Astrocyte (in vitro differentiated cells and primary cell): ENCODE measurements around the gene SLC7A8.

Source experiments
- CTCF ChIP-seq: IDR thresholded peaks from 2 replicates; pipeline ENCODE4 v1.5.1; 2011; ENCODE audit warnings: low read depth, mild to moderate bottlenecking, inconsistent platforms, low read length, moderate library complexity; ENCODE audit not compliant: insufficient read depth
- EZH2 ChIP-seq: IDR thresholded peaks from 2 replicates; pipeline ENCODE4 v1.6.1; 2012; ENCODE audit warnings: mild to moderate bottlenecking, low read length, inconsistent platforms; ENCODE audit not compliant: insufficient read depth

DNA sequence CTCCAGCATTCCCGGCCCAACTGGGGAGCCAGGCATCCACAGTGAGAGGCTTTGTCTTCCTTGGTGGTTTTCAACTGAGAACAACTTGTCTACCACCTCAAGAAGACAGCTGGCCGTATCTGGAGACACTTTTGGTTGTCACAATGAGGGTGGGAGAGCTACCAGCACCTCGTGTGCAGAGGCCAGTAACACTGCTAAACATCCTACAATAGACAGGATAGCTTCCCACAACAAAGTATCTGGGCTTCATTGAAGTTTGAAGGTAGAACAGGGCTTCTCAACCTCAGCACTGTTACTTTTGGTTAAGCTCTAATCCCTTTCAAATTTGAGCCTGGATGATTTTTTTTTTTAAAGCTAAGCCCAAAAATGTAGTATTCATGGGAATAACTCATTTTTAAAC, 10.9 kb downstream of the SLC7A8 start:
- TF ChIP-seq CTCF = no peak
- TF ChIP-seq EZH2 = no peak
